Urinary bladder (tissue), 4 donors: ENCODE data around the gene MCF2. TPM values are rescaled to one million over a fixed set of nuclear protein-coding genes. Genes with fewer than 3 reads are reported as not detected.
"Not testable (repeated sequence)": the region's sequence is repeated elsewhere in the genome, so short reads cannot be mapped to it uniquely, and the experiment has no call there.

Experiments used
- DNase-seq: peaks from one replicate; pipeline ENCODE4 v3.0.0-alpha.2; 2015; ENCODE audit errors: extremely low spot score
- H3K27ac ChIP-seq: one replicate; pipeline ENCODE4 v1.5.1; 2013; ENCODE audit warnings: low read depth, mild to moderate bottlenecking, moderate library complexity
- H3K36me3 ChIP-seq: one replicate; pipeline ENCODE4 v1.6.1; 2013; ENCODE audit warnings: mild to moderate bottlenecking, moderate library complexity; ENCODE audit not compliant: insufficient read depth
- H3K4me1 ChIP-seq: one replicate; pipeline ENCODE4 v1.6.1; 2013; ENCODE audit warnings: mild to moderate bottlenecking, moderate library complexity; ENCODE audit not compliant: insufficient read depth
- H3K4me3 ChIP-seq: one replicate; pipeline ENCODE4 v1.5.1; 2013; ENCODE audit warnings: low read depth, low read length
- WGBS: extraction: QIAGEN DNeasy Blood & Tissue Kit; methylation state at CpG from one replicate; pipeline ENCODE4 v1.1.7; 2013; 5-methylcytosine and 5-hydroxymethylcytosine counted together
- polyA plus RNA-seq: library from polyadenylated mRNA; stranded (reverse); fragments of 200-250 nt; gene quantifications from one replicate; pipeline ENCODE4 v1.2.3, GENCODE V29; 2013
- total RNA-seq: library from RNA; depleted of rRNA; stranded (reverse); fragments of >200 nt; gene quantifications from one replicate; pipeline ENCODE4 v1.2.3, GENCODE V29; 2014
- donor health status: healthy with polysubstance abuse.
- donor health status: healthy.

Gene MCF2
- total and polyA plus RNA-seq, 2 donors, result 0.08 to 0.26 TPM

DNA sequence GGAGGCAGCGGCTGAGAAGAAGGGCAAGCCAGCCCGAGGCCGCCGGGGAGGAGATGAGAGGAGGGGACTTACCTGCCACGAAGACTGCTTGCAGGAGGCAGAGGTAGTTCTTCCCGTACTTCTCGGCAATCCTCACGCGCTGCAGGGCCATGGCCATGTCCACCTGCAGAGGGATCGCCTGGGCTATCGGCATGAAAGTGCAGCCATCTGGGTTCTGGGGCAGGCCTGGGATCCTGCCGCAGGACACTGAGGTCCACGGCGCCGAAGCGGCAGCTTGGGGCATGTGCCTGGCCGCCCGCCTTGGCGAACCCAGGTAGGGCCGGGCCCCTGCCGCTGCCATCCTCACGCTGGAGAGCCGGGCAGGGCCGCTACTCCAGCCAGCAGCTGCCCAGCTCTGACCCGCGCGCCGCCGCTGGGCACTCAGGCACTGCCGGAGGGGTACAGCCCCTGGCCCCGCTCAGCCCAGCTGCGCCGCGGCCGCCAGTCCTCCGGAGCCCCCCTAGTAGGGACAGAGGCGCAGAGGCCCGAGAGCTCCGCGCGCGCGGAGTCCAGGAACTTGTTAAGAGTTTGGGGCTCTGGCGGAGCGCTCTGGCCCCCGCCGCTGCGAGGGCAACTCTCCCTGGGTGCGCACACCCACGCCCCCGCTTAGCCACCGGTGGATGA is 16.0 kb downstream of the MCF2 start:
- H3K36me3 ChIP-seq, result no peaks in the 10 kb centered on the region
- WGBS, result under 1% methylated on average over 52 of the region's 52 CpGs
- no peak overlapping the region for H3K27ac ChIP-seq
- no peak for DNase-seq
- peak overlapping the region; percentile 31 for H3K4me3 ChIP-seq
- no peaks in the 10 kb centered on the region for H3K4me1 ChIP-seq

- under 1% methylated on average over 23 of the region's 23 CpGs for WGBS
- Histone ChIP-seq H3K4me3 (peak overlapping the region; percentile 31), H3K4me1 (no peaks in the 10 kb centered on the region), H3K36me3 (no peaks in the 10 kb centered on the region), H3K27ac (no peak overlapping the region)
- no peak for DNase-seq
Measured at GRCh38 chrX:139691493-139691842, 16.5 kb downstream of the MCF2 start.

DNA sequence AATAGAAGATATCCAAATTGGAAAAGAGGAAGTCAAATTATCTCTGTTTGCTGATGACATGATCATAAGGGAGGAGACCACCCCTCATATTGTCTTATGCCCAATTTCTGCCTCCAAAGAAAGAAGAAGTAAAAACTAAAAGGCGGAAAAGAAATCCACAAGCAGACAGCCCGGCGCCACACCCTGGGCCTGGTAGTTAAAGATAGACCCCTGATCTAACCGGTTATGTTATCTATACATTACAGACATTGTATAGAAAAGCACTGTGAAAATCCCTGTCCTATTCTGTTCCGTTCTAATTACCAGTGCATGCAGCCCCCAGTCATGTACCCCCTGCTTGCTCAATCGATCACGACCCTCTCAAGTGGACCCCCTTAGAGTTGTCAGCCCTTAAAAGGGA is 22.8 kb downstream of the MCF2 start:
- H3K4me1 ChIP-seq, H3K4me3 ChIP-seq: not testable (repeated sequence)
- 87% methylated on average over 7 of the region's 7 CpGs for WGBS

GRCh38 chrX:139680356-139680755 is 27.6 kb downstream of the MCF2 start:
- no peak for DNase-seq
- no peak overlapping the region for H3K27ac ChIP-seq
- no peaks in the 10 kb centered on the region for H3K36me3 ChIP-seq
- H3K4me3 ChIP-seq, result no peak overlapping the region
- 51% methylated on average over 3 of the region's 3 CpGs for WGBS
- H3K4me1 ChIP-seq, result no peaks in the 10 kb centered on the region

More for the DNA sequence above, 22.8 kb downstream of the MCF2 start:
- not testable (repeated sequence) for H3K27ac ChIP-seq, DNase-seq, H3K36me3 ChIP-seq

- WGBS, result 82% methylated on average over 3 of the region's 3 CpGs
- no peak for DNase-seq
- no peaks in the 10 kb centered on the region for H3K4me1 ChIP-seq
- no peak overlapping the region for H3K27ac ChIP-seq
- H3K36me3 ChIP-seq, result no peaks in the 10 kb centered on the region
- no peak overlapping the region for H3K4me3 ChIP-seq
Measured at GRCh38 chrX:139647597-139647996, 60.4 kb downstream of the MCF2 start.

- WGBS, result 7% methylated on average over 10 of the region's 10 CpGs
- DNase-seq, result no peak
Measured at GRCh38 chrX:139642241-139642927, 65.6 kb downstream of the MCF2 start.

GRCh38 chrX:139640259-139640658 is 67.7 kb downstream of the MCF2 start:
- Histone ChIP-seq H3K4me3 (no peak overlapping the region), H3K36me3 (no peaks in the 10 kb centered on the region), H3K27ac (no peak overlapping the region), H3K4me1 (no peaks in the 10 kb centered on the region)
- DNase-seq, result no peak
- WGBS, result 73% methylated on average over 2 of the region's 2 CpGs

More at GRCh38 chrX:139642241-139642927, 65.6 kb downstream of the MCF2 start:
- no peaks in the 10 kb centered on the region for H3K4me1 ChIP-seq
- no peaks in the 10 kb centered on the region for H3K36me3 ChIP-seq
- H3K27ac ChIP-seq, result no peak overlapping the region
- no peak overlapping the region for H3K4me3 ChIP-seq

GRCh38 chrX:139639253-139639652 is 68.7 kb downstream of the MCF2 start:
- WGBS, result 62% methylated on average over 8 of the region's 8 CpGs
- no peak for DNase-seq
- Histone ChIP-seq H3K4me3 (no peak overlapping the region), H3K36me3 (no peaks in the 10 kb centered on the region), H3K27ac (no peak overlapping the region), H3K4me1 (no peaks in the 10 kb centered on the region)

- no peaks in the 10 kb centered on the region for H3K36me3 ChIP-seq
- no peaks in the 10 kb centered on the region for H3K4me1 ChIP-seq
- no peak overlapping the region for H3K27ac ChIP-seq
- 37% methylated on average over 1 of the region's 1 CpG for WGBS
- DNase-seq, result no peak
- H3K4me3 ChIP-seq, result no peak overlapping the region
Measured at GRCh38 chrX:139600105-139600504, 107.9 kb downstream of the MCF2 start.

- no peak overlapping the region for H3K4me3 ChIP-seq
- WGBS, result 39% methylated on average over 4 of the region's 4 CpGs
- H3K4me1 ChIP-seq, result no peaks in the 10 kb centered on the region
- H3K36me3 ChIP-seq, result no peaks in the 10 kb centered on the region
- no peak overlapping the region for H3K27ac ChIP-seq
- DNase-seq, result no peak
Measured at GRCh38 chrX:139596068-139596467, 111.9 kb downstream of the MCF2 start.

GRCh38 chrX:139585613-139586012 is 122.4 kb downstream of the MCF2 start:
- 84% methylated on average over 5 of the region's 5 CpGs for WGBS
- H3K4me3 ChIP-seq, result no peak overlapping the region
- H3K4me1 ChIP-seq, result no peaks in the 10 kb centered on the region

DNA sequence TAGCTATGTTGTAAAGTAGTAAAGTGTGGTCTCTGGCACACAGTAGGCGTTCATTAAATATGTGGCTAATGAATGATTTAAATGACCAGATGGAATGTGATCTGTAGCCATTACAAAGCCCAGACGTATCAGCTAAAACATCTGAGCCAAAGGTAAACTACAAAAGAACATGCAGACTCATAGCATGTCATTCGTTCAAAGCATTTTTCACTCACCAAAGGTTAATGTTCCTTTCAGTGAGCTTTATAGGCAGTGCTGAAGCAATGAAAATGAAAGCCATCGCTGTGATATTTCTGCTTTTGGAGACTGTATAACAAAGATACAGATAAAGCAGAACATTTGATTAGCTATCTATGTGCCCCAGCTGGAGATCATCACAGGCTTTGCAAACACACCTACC is 126.9 kb downstream of the MCF2 start:
- Histone ChIP-seq H3K4me3 (no peak overlapping the region), H3K27ac (no peak overlapping the region), H3K36me3 (no peaks in the 10 kb centered on the region), H3K4me1 (no peaks in the 10 kb centered on the region)
- 30% methylated on average over 4 of the region's 4 CpGs for WGBS
- DNase-seq, result no peak

More at GRCh38 chrX:139585613-139586012, 122.4 kb downstream of the MCF2 start:
- Histone ChIP-seq H3K27ac (no peak overlapping the region), H3K36me3 (no peaks in the 10 kb centered on the region)
- DNase-seq, result no peak

DNA sequence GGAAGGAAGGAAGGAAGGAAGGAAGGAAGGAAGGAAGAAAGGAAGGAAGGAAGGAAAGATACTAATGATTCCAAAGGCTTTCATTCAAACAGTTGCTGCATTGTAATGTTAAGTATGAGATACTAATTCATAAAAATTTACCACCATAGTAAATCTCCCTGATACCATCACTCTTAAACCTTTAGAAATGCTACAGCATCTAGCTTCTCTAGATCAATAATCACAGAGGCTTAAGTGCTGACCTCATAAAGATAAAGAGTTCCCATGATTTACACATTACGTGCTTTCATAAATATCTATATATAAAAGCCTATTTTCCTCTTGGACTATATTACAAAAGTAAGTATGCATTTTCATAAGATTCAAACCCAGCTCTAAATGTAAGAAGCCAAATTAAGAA is 141.0 kb downstream of the MCF2 start:
- no peak for DNase-seq
- no peaks in the 10 kb centered on the region for H3K36me3 ChIP-seq
- no peak overlapping the region for H3K4me3 ChIP-seq
- H3K27ac ChIP-seq, result no peak overlapping the region
- 41% methylated on average over 1 of the region's 1 CpG for WGBS
- H3K4me1 ChIP-seq, result no peaks in the 10 kb centered on the region

DNA sequence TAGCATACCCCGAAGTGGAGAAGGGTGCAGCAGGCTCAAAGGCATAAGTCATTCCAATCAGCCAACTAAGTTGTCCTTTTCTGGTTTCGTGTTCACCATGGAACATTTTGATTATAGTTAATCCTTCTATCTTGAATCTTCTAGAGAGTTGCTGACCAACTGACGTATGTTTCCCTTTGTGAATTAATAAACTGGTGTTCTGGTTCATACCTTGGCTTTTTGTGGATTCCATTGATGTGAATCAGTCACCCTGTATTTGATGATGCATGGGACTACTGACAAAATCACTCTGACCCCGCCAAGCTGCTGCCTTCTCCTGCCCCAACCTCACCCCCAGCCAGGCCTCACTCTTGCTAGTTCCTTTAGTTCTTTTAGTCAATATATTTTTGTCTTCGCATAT is 144.7 kb downstream of the MCF2 start:
- WGBS, result 79% methylated on average over 5 of the region's 5 CpGs

More for the DNA sequence above, 144.7 kb downstream of the MCF2 start:
- no peak for DNase-seq
- Histone ChIP-seq H3K4me1 (no peaks in the 10 kb centered on the region), H3K4me3 (no peak overlapping the region), H3K27ac (no peak overlapping the region), H3K36me3 (no peaks in the 10 kb centered on the region)
